C4-2B (cell line): ENCODE results near the gene TMEM161B.

Experiments used
- ZFX ChIP-seq: fragments of 450-650 bp; IDR thresholded peaks from 2 replicates; pipeline ENCODE4 v1.6.1; 2017
- TF ChIP-seq, protein P1 (sequence below): fragments of 450-650 bp; conservative IDR thresholded peaks from 2 replicates; pipeline ENCODE4 v1.5.1; 2017; ENCODE audit warnings: mild to moderate bottlenecking

DNA sequence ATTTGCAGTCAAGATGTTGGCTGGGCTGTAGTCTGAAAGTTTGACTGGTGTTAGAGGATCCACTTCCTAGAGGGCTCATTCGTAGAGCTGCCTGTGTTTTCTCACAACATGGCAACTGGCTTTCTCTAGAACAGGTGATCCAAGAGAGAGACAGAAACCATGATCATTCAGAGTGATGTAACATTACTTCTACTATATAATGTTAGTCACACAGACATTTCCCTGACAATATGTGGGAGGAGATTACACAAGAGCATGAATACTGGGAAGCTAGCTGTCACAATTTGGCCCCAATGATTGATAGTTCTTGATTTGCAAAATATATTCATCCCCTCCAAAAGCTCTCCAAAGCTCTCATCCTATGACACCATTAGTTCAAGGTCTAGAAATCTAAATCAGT is 10.9 kb upstream of the TMEM161B start:
- TF ChIP-seq, protein P1, sequence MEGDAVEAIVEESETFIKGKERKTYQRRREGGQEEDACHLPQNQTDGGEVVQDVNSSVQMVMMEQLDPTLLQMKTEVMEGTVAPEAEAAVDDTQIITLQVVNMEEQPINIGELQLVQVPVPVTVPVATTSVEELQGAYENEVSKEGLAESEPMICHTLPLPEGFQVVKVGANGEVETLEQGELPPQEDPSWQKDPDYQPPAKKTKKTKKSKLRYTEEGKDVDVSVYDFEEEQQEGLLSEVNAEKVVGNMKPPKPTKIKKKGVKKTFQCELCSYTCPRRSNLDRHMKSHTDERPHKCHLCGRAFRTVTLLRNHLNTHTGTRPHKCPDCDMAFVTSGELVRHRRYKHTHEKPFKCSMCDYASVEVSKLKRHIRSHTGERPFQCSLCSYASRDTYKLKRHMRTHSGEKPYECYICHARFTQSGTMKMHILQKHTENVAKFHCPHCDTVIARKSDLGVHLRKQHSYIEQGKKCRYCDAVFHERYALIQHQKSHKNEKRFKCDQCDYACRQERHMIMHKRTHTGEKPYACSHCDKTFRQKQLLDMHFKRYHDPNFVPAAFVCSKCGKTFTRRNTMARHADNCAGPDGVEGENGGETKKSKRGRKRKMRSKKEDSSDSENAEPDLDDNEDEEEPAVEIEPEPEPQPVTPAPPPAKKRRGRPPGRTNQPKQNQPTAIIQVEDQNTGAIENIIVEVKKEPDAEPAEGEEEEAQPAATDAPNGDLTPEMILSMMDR = no peak
- TF ChIP-seq ZFX = no peak
